GM12878 (cell line): ENCODE results near the gene RILPL2.
"Not testable (repeated sequence)": the region's sequence is repeated elsewhere in the genome, so short reads cannot be mapped to it uniquely, and the experiment has no call there.

Experiments
- BHLHE40 ChIP-seq, 2 experiments: fragments of 450-650 bp in 1 of 2; IDR thresholded peaks; 2 replicates each; pipeline ENCODE4 v1.6.1; 2011 to 2017; ENCODE audit warnings: low read depth in 2 of 2, borderline replicate concordance in 1 of 2, improper control_type of control experiment in 1 of 2, low read length in 1 of 2, mild to moderate bottlenecking in 1 of 2
- CBFB ChIP-seq: IDR thresholded peaks from 2 replicates; pipeline ENCODE4 v1.6.1; 2016; ENCODE audit warnings: antibody characterized with exemption, low read depth
- CHD4 ChIP-seq: fragments of 200-600 bp; sonication (generic); IDR thresholded peaks from 2 replicates; pipeline ENCODE4 v1.6.1; 2016; ENCODE audit warnings: mild to moderate bottlenecking
- CTCF ChIP-seq, 3 experiments: IDR thresholded peaks in 2 of 3; conservative IDR thresholded peaks in 1 of 3; 2 replicates each; pipeline ENCODE4 v1.5.1; 2011; ENCODE audit warnings: low read depth in 3 of 3, low read length in 3 of 3, mild to moderate bottlenecking in 3 of 3, control low read depth in 2 of 3, moderate library complexity in 2 of 3, inconsistent platforms in 1 of 3, mixed read lengths in 1 of 3; ENCODE audit not compliant: control insufficient read depth in 2 of 3, insufficient read depth in 1 of 3; ENCODE audit errors: extremely low read depth in 1 of 3
- NFIC ChIP-seq: IDR thresholded peaks from 2 replicates; pipeline ENCODE4 v1.6.1; 2012; ENCODE audit warnings: low read depth, mild to moderate bottlenecking, inconsistent platforms, low read length, moderate library complexity
- PKNOX1 ChIP-seq: fragments of 450-650 bp; IDR thresholded peaks from 2 replicates; pipeline ENCODE4 v1.6.1; 2016; ENCODE audit warnings: mild to moderate bottlenecking
- RAD21 ChIP-seq: IDR thresholded peaks from 2 replicates; pipeline ENCODE4 v1.6.1; 2011; ENCODE audit warnings: mild to moderate bottlenecking, low read depth, low read length, moderate library complexity; ENCODE audit not compliant: insufficient read depth
- RFX5 ChIP-seq: IDR thresholded peaks from 2 replicates; pipeline ENCODE4 v1.6.1; 2011; ENCODE audit warnings: low read depth, low read length, improper control_type of control experiment
- SMC3 ChIP-seq: IDR thresholded peaks from 2 replicates; pipeline ENCODE4 v1.6.1; 2011; ENCODE audit warnings: low read length, improper control_type of control experiment, borderline replicate concordance
- TCF3 ChIP-seq: IDR thresholded peaks from 2 replicates; pipeline ENCODE4 v1.6.1; 2012; ENCODE audit warnings: low read depth, mild to moderate bottlenecking, low read length, borderline replicate concordance; ENCODE audit not compliant: insufficient read depth
- ZBTB33 ChIP-seq: fragments of 450-650 bp; IDR thresholded peaks from 2 replicates; pipeline ENCODE4 v1.6.1; 2017; ENCODE audit warnings: mild to moderate bottlenecking
- ZNF622 ChIP-seq: fragments of 450-650 bp; IDR thresholded peaks from 2 replicates; pipeline ENCODE4 v1.6.1; 2017; ENCODE audit warnings: mild to moderate bottlenecking, inconsistent platforms
- TF ChIP-seq, protein P1 (sequence below): IDR thresholded peaks from 2 replicates; pipeline ENCODE4 v1.6.1; 2011; ENCODE audit warnings: low read depth, mild to moderate bottlenecking, low read length, moderate library complexity, borderline replicate concordance; ENCODE audit errors: extremely low read depth

DNA sequence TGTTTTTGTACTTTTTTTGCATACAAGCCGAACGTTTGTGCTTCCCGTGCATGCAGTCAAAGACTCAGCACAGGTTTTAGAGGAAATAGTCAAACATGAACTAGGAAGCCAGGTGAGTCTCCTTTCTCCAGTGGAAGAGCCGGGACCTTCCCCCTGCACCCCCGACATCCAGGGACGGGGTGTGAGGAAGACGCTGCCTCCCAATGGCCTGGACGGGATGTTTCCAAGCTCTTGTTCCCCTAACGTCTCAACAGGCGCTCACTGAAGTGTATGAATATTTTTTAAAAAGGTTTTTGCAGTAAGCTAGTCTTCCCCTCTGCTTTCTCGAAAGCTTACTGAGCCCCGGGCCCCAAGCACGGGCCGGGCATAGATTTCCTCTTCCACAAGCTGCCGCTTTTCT is 28.6 kb downstream of the RILPL2 start:
- TF ChIP-seq CBFB; CTCF (IDR thresholded peaks at IDR 0.05 in 2 of 3, conservative IDR thresholded peaks at IDR 0.05 in 1 of 3; ENCODE audit: control insufficient read depth in 2 of 3, extremely low read depth in 1 of 3, insufficient read depth in 1 of 3, low read depth in 3 of 3, low read length in 3 of 3); PKNOX1; SMC3; CHD4; ZNF622; RFX5; NFIC; TCF3; ZBTB33; BHLHE40 (IDR thresholded peaks at IDR 0.05; ENCODE audit: borderline replicate concordance in 1 of 2, low read depth in 2 of 2, low read length in 1 of 2); RAD21: not testable (repeated sequence)
- TF ChIP-seq, protein P1, sequence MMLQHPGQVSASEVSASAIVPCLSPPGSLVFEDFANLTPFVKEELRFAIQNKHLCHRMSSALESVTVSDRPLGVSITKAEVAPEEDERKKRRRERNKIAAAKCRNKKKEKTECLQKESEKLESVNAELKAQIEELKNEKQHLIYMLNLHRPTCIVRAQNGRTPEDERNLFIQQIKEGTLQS = not testable (repeated sequence)
